ENCODE measurements around the gene ATP2B2.

- TF ChIP-seq CTCF (conservative IDR thresholded peaks at IDR 0.05; ENCODE audit: low read depth in 2 of 2): no peak
- TF ChIP-seq STAT1 (IDR thresholded peaks at IDR 0.05; ENCODE audit: unreplicated experiment): no peak
- TF ChIP-seq REST (IDR thresholded peaks at IDR 0.05; ENCODE audit: unreplicated experiment): peak; percentile 58
These were observed 10.4 kb downstream of the ATP2B2 start for GRCh38 chr3:10495003-10495402.

Data from GM23338 (cell line).